ENCODE measurements around the gene RRBP1.

Gene RRBP1

GRCh38 chr20:17681726-17682102 is 328 bp downstream of the RRBP1 start:
- DNase-seq, result no peak

DNA sequence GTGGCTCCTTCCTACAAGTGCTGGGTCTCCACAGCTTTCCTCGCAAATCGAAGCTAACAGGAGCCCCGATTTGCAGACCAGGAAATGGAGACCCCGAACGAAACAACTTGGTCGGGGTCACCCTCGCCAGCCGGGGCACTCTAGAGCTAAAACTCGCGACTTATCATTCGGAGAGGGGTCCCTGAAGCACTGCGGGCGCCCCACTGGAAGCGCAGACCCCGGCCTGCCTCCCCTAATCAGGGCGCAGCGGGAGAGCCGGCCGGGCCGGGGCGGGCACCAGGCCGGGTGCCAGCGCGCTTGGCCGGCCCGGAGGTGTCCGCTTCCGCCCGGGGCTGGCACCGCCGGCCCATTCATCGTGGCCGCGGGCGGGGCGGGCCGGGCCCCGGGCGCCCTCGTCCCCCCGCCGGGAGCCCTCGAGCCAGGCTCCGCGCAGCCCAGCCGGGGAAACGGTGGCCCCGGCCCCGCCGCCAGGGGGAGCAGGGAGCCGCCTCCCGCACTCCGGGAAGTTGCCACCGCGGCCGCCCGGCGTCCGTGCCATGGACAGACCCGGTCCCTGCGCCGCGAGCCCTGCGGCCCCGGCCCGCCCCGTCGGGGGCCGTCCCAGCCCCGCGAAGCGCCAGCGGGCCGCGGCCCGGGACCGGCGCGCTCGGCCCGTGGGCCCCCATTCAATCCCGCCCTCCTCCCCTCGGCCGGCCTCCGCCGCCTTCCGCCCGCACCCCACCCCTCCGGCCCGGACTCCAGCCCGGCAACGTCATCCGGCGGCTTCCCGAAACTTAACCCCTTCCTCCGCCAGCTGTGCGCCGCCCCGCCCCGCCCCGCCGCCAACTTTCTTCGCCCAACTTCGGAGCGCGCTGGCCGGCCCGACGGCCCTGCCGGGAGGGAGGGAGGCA is 961 bp downstream of the RRBP1 start:
- DNase-seq, result peak; percentile 77

DNA sequence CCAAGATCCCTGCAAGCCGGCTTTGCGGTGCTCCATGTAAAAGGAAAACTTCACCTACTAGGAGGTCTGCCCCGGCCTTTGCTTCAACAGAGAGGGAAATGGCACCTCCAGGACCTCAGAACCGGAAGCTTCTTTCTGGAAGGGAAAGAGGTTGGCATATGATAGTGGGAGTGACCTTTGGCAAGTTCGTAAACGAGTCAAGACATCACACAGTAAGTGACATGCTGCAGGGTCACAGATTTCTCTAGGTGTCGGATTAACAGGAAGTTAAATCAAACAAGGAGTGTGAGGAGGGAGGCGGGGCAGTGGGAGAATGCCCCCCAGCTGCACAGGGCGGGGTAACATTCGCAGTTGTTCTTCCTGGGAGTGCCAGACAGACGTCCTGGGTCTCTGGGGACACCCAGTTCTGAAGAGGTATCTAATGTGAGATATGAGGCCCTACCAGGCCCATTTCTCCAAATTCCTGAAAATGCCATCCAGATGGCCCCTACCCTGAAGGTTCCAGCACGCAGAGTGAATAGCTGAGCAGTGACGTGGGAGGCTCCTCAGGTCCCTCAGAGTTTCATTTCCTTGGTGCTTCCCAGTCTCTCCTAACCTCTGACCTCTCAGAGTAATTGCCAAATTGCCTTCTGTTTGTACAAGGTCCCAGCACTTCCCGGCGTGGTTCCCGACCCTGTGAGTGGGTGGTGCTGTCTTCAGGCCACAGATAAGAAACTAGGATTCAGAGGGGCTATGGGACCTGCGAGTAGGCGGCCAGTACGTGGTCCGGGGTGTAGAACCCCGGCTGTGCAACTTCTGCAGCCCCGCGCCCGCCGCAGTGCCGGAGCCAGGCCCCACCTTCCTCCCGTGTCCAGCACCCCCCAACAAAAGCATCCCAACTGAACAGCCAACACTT is 1.9 kb downstream of the RRBP1 start:
- DNase-seq, result peak; percentile 37

GRCh38 chr20:17678886-17679285 is 3.2 kb downstream of the RRBP1 start:
- no peak for DNase-seq

DNA sequence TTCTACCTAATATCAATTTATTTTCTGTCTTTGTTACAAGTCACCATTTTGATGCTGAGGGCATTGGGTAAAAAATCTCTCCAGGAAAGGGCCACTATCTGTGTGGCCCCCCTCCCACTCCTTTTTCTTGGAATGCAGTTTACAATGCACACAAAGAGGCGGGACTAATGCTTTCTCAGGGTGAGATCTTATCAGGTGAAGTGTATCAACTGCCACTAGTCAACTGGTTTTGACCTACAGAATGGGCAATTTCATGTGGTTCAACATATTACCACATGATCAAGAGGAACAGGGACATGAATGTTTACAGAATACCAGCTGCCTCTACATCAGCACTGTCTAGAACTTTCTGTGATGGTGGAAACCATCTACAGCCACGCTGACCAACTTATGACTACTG is 3.7 kb downstream of the RRBP1 start:
- DNase-seq, result no peak

DNA sequence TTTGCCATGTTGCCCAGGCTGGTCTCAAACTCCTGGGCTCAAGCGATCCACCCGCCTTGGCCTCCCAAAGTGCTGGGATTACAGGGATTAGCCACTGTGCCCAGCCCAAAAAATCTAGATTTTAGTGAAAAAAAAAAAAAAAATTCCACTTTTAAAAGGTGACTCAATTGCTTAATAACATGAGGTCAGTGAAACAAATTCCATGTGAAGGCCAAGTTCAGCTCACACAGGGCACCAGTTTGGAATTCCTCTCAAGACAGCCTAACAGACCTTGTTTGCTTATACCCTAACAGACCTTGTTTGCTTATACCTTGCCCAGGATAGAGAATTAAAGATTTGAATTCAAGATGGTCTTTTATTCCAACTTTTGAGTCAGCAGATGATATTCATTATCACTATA is 5.1 kb downstream of the RRBP1 start:
- no peak for DNase-seq

DNA sequence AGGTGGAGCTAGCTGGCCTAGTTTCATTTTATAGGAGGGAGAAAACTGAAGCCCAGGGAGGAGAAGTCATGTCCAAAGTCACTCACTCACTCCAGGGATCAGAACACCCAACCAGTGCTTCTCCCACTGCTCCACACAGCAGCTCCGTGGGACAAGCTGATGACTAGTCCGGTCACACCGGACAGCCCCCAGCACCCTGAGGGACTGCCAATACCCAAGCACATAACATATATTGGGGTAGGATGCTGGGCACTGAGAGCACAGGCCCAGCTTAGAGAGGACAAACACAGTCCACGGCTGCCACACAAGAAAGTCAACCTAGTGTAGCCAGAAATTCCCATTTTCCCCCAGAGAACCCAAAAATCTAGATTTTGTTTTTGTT is 5.7 kb downstream of the RRBP1 start:
- no peak for DNase-seq

DNA sequence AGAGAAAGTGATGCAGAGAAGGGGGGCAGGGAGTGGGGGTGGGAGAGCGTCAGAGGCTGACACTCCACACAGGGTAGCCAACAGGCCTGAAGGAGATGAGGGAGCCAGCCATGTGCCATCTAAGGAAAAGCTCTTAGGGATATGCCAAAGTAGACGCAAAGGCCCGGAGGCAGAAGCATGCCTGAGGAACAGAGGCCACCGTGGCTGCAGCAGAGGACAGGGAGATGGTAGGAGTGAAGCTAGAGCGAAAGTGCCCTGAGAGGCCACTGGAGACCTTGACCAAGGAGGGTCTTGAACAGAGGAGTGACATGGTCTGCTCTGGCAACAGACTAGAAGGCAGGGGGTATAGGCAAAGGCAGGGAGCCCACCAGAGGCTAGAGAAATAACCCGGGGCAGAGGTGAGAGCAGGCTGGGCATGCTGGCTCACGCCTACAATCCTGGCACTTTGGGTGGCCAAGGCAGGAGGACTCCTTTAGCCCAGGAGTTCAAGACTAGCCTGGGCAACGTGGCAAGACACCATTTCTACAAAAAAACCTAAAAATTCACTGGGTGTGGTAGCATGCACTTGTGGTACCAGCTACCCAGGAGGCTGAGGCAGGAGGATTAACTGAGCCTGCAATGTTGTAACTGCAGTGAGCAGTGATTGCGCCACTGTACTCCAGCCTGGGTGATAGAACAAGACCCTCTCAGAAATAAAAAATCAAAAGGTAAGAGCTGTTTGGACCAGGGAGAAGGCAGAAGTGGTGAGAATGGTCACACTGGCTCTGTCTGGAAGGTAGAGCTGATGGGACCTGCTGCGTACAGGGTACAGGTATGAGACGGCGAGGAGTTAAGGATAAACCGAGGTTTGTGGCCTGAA is 6.3 kb downstream of the RRBP1 start:
- DNase-seq, result no peak

GRCh38 chr20:17674722-17675518 is 7.1 kb downstream of the RRBP1 start:
- no peak for DNase-seq

GRCh38 chr20:17673084-17673483 is 9.0 kb downstream of the RRBP1 start:
- no peak for DNase-seq

DNA sequence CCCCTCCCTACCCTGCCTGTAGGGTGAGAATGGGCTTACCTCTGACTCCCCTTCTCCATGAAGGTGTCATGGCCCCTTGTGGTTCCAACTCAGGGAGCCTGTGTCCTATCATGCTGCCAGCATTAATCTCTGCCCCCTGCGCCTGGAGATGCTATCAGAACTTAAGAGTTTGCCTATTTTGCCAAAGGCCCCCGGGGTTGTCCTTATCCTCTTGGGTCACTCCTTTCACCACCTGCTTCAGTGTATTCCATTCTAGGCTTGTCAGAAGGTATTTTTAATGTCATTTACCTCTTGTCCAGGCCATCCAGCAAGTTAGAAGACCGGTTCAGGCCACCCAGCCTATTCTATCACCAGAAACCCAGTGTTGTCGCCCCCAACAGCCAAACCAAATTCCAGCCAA is 10.5 kb downstream of the RRBP1 start:
- no peak for DNase-seq

DNA sequence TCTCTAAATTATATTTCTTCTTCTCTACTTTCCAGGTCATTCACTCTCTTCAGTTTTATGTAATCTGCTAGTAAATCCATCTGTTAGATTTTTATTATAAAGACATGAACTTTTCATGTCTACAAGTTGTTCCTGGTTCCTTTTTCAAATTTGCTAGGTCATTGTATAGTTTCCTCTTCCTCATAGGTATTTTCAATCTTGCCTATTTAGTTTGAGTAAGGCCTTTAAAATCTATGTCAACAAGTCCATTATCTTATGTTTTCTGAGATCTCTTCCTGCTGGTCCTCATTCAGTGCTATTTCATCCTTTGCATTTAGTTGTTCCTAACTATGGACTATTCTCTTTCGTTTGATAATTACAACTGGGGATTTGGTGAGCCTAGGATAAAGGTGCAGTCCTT is 11.0 kb downstream of the RRBP1 start:
- DNase-seq, result no peak

- DNase-seq, result no peak
Measured at GRCh38 chr20:17669306-17669931, 12.6 kb downstream of the RRBP1 start.

DNA sequence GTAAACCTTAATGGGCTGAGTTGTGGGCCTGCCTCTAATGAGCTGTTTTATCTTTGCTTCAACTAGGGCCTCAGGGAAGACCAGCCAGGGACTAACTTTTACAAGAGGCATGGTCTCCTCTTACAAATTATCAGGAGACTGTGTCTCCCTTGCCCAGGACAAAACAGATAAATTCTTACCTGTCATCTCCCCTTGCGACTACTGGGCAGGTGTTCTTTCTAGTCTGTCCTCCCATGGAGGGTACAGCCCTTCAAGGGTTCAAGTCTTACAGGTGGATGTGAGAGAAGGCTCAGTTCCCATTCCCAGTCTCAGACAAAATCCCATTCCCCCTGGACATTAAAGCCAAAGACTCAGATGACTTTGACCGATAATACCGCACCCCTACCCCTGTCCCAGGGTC is 13.6 kb downstream of the RRBP1 start:
- DNase-seq, result no peak

- no peak for DNase-seq
Measured at GRCh38 chr20:17667445-17667844, 14.6 kb downstream of the RRBP1 start.

- no peak for DNase-seq
Measured at GRCh38 chr20:17666481-17666880, 15.6 kb downstream of the RRBP1 start.

DNA sequence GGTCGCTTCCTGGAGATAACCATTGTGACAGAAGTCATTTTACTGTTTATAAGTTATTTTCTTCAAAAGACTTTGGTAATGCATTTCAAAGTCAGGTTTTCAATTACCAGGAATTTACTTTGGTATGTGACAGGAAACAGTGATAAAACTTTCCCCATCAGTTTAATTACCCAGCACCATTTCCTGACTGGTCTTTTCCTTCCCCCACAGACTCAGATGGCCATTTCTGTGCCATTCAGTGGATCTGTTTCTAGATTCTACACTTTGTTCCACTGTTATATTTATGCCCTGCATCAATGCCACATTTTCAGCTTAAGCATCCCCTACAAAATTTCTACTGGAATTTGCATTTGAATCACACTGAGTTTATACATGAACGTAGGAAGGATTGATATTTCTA is 16.3 kb downstream of the RRBP1 start:
- DNase-seq, result no peak

DNA sequence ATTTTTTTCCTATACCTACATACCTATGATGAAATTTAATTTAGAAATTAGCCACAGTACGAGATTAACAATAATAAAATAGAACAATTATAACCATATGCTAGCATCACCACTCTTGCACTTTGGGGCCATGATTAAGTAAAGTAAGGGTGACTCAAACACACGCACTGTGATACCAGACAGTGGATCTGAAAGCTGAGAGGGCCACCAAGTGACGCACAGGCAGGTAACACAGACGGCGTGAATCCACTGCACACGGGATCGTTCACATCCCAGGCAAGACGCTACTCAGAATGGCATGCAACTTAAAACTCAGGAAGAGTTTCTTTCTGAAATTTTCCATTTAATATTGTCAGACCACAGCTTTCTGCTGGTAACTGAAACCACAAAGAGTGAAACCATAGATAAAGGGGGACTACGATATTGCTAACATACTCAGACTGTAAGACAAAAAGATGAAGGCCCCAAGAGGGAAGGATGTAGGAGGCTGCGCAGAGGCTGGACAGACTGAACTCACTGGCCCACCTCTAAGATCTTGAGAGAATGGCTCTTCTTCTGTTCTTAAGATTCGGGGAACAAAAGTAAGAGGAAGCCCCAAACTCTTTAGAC is 17.9 kb downstream of the RRBP1 start:
- DNase-seq, result no peak

GRCh38 chr20:17663486-17663885 is 18.6 kb downstream of the RRBP1 start:
- no peak for DNase-seq

DNA sequence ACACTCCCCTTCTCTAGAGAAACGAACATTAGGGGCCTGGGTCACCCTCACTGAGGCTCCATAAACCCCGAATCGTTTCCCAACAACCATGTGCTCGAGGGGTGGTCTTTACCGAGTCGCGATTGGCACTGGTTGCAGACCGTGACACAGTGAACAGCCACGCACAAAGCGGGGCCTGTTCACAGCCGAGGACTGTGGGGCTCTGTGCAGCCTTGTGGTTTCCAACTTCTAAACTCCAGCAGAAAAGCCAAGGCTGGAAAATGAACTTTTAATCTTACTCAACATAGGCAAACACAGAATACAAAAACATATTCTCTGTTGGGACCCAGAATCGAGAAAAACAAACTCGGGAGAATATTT is 19.0 kb downstream of the RRBP1 start:
- DNase-seq, result no peak

GRCh38 chr20:17662333-17663039 is 19.6 kb downstream of the RRBP1 start:
- no peak for DNase-seq

Data from NCI-H82 (cell line).